Activated T-cell treated with anti-CD3 and anti-CD28 coated beads, Interleukin-2, amount 50 U/mL, for 4 hours (primary cell): ENCODE data around the gene PTPRB. TPM values are rescaled to one million over a fixed set of nuclear protein-coding genes. Genes with fewer than 3 reads are reported as not detected.

Source experiments
- ATAC-seq, 2 donors: fragments of 200-7000 bp; cut with Tn5 transposase; one replicate each; pipeline ENCODE4 v1.10.0; 2021
- DNase-seq: peaks from one replicate; pipeline ENCODE4 v3.0.0-alpha.2; 2020
- H3K27me3 Mint-ChIP-seq: one replicate; pipeline ENCODE4 v1.8.0; 2021; ENCODE audit warnings: low read depth, mixed read lengths
- H3K36me3 Mint-ChIP-seq: one replicate; pipeline ENCODE4 v1.8.0; 2022; ENCODE audit warnings: mixed read lengths; ENCODE audit not compliant: insufficient read depth
- H3K4me1 Mint-ChIP-seq: one replicate; pipeline ENCODE4 v1.8.0; 2021; ENCODE audit warnings: low read depth, mixed read lengths
- H3K4me3 Mint-ChIP-seq: one replicate; pipeline ENCODE4 v1.8.0; 2021; ENCODE audit warnings: mild to moderate bottlenecking, moderate library complexity, mixed read lengths
- H3K9me3 Mint-ChIP-seq: one replicate; pipeline ENCODE4 v1.8.0; 2021; ENCODE audit warnings: mixed read lengths
- total RNA-seq, 3 donors: library from RNA; stranded (reverse); gene quantifications; one replicate each; pipeline ENCODE4 v1.2.1, GENCODE V29; 2021

Gene PTPRB
- total RNA-seq, 3 donors from 2014 or later: 0.05 to 0.11 (median 0.05) TPM

DNA sequence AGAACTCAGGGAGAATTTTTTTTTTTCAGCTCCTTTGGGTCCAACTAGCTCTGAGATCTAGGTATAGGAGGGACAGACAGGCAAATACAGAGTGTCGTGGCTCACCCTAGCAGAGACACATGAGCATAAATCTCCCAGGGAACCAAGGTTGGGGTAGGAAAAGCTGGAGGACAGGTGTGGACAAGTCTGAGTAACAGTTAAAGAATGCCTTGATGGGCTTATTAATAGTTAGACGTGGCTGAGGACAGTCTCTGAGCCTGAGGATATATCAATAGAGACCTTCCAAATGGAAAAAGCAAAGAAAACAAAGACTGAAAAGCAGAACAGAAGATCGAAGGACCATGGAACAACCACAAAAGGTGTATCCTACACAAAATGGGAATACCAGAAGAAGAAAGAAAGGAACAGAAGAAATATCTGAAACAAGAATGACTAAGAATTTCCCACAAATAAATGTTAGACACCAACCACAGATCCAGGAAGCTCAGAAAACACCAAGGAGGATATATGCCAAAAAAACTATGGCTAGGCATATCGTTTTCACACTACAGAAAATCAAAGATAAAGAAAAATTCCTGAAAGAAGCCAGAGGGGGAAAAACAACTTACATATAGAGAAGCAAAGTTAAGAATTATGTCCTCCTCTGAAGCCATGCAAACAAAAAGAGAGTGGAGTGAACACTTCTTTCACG is 80.9 kb downstream of the PTPRB start:
- ATAC-seq: no peak
- no peaks in the 10 kb centered on the region for H3K4me1 Mint-ChIP-seq
- no peaks in the 10 kb centered on the region for H3K9me3 Mint-ChIP-seq
- H3K36me3 Mint-ChIP-seq: no peaks in the 10 kb centered on the region
- DNase-seq: no peak
- peaks cover 2% of the 10 kb centered on the region for H3K27me3 Mint-ChIP-seq
- H3K4me3 Mint-ChIP-seq: no peak overlapping the region

GRCh38 chr12:70555081-70555480 is 82.1 kb downstream of the PTPRB start:
- no peaks in the 10 kb centered on the region for H3K36me3 Mint-ChIP-seq
- peaks cover 5% of the 10 kb centered on the region for H3K27me3 Mint-ChIP-seq
- H3K9me3 Mint-ChIP-seq: no peaks in the 10 kb centered on the region
- no peak overlapping the region for H3K4me3 Mint-ChIP-seq
- DNase-seq: no peak
- ATAC-seq: no peak
- no peaks in the 10 kb centered on the region for H3K4me1 Mint-ChIP-seq

GRCh38 chr12:70553391-70553859 is 83.8 kb downstream of the PTPRB start:
- H3K4me3 Mint-ChIP-seq: no peak overlapping the region
- H3K36me3 Mint-ChIP-seq: no peaks in the 10 kb centered on the region
- peaks cover 5% of the 10 kb centered on the region for H3K27me3 Mint-ChIP-seq
- no peak for DNase-seq
- ATAC-seq: no peak
- no peaks in the 10 kb centered on the region for H3K9me3 Mint-ChIP-seq
- H3K4me1 Mint-ChIP-seq: no peaks in the 10 kb centered on the region

DNA sequence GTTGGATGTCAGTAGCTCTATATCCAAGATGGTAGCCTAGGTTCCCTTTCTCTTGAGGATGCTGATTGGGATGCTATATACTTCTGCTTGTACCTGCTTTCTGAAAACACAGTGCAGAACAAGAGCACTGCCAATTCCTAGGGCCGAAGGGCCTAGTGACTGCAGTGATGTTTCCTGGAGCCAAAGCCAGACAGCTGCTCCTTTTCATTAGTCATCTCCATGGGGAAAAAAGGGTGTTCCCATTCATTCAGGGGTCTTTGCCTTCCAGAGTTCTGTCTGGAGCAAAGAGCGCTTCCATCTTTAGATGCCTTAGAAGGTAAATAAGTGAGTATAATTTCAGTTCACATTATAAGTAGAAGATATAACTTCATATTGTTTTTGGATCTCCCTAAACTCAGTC is 85.5 kb downstream of the PTPRB start:
- no peaks in the 10 kb centered on the region for H3K4me1 Mint-ChIP-seq
- no peak for ATAC-seq
- no peaks in the 10 kb centered on the region for H3K36me3 Mint-ChIP-seq
- no peak overlapping the region for H3K4me3 Mint-ChIP-seq
- peaks cover 7% of the 10 kb centered on the region for H3K27me3 Mint-ChIP-seq
- no peaks in the 10 kb centered on the region for H3K9me3 Mint-ChIP-seq
- DNase-seq: no peak

- no peak for ATAC-seq
- no peak for DNase-seq
- Mint-ChIP-seq H3K9me3 (no peaks in the 10 kb centered on the region), H3K4me3 (no peak overlapping the region), H3K27me3 (peaks cover 9% of the 10 kb centered on the region), H3K4me1 (no peaks in the 10 kb centered on the region), H3K36me3 (no peaks in the 10 kb centered on the region)
These were observed 87.0 kb downstream of the PTPRB start for GRCh38 chr12:70550180-70550577.

- H3K4me3 Mint-ChIP-seq: no peak overlapping the region
- ATAC-seq (no peak), DNase-seq (no peak)
- no peaks in the 10 kb centered on the region for H3K36me3 Mint-ChIP-seq
- no peaks in the 10 kb centered on the region for H3K4me1 Mint-ChIP-seq
- no peaks in the 10 kb centered on the region for H3K9me3 Mint-ChIP-seq
- peaks cover 11% of the 10 kb centered on the region for H3K27me3 Mint-ChIP-seq
These were observed 87.7 kb downstream of the PTPRB start for GRCh38 chr12:70549340-70550179.

DNA sequence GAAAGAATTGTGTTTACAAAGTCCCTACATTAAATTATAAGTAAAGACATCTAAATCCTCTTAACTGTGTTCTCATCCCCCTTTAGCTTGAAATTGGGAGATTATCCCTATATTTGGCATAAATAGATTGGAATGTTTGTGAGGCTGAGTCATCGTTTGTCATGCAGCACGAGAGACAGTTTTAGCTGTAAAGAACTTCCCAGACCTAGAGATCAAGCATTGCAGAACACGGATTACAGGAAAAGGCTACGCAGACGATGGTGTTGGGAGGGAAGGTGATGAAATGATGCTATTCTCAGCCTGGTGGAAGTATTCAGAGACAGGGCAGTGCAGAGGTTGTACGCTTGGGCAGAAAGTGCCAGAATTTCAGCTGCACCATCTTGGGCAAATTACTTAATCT is 93.8 kb downstream of the PTPRB start:
- no peaks in the 10 kb centered on the region for H3K9me3 Mint-ChIP-seq
- ATAC-seq: no peak

GRCh38 chr12:70540996-70541395 is 96.2 kb downstream of the PTPRB start:
- DNase-seq (no peak), ATAC-seq (no peak)
- peaks cover 15% of the 10 kb centered on the region for H3K27me3 Mint-ChIP-seq
- no peak overlapping the region for H3K4me3 Mint-ChIP-seq
- H3K36me3 Mint-ChIP-seq: no peaks in the 10 kb centered on the region
- H3K4me1 Mint-ChIP-seq: no peaks in the 10 kb centered on the region
- H3K9me3 Mint-ChIP-seq: no peaks in the 10 kb centered on the region

More for the DNA sequence above, 93.8 kb downstream of the PTPRB start:
- Mint-ChIP-seq H3K36me3 (no peaks in the 10 kb centered on the region), H3K4me3 (no peak overlapping the region), H3K4me1 (no peaks in the 10 kb centered on the region), H3K27me3 (peaks cover 19% of the 10 kb centered on the region)
- no peak for DNase-seq

GRCh38 chr12:70536650-70537049 is 100.6 kb downstream of the PTPRB start:
- ATAC-seq (no peak), DNase-seq (no peak)
- no peak overlapping the region for H3K4me3 Mint-ChIP-seq
- no peaks in the 10 kb centered on the region for H3K36me3 Mint-ChIP-seq
- H3K27me3 Mint-ChIP-seq: peaks cover 4% of the 10 kb centered on the region
- no peaks in the 10 kb centered on the region for H3K9me3 Mint-ChIP-seq
- H3K4me1 Mint-ChIP-seq: no peaks in the 10 kb centered on the region

DNA sequence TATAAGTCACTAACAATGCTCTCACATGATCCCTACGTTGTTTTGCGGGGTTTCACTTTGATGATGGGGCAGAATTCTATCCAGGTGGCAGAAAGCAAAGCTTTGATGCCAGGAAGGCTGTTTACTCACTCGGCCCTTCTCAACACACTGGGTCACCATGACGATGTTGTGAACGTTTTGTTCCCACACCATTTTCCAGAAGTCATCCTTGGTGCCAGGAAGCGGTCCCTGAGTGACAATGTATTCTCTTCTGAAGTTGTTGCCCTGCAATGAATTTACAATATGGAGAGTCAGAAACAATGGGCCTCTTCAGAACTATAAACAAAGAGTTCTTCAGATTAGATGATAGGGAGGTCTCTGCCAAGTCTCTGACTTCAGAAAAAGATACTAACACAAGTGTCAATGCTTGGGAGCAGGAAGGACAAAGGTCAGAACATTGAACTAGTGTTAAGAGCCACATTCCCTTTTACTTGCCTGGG is 101.3 kb downstream of the PTPRB start:
- no peaks in the 10 kb centered on the region for H3K4me1 Mint-ChIP-seq

GRCh38 chr12:70534466-70534865 is 102.8 kb downstream of the PTPRB start:
- no peak overlapping the region for H3K4me3 Mint-ChIP-seq
- no peaks in the 10 kb centered on the region for H3K27me3 Mint-ChIP-seq
- ATAC-seq (no peak), DNase-seq (no peak)
- H3K4me1 Mint-ChIP-seq: no peaks in the 10 kb centered on the region
- no peaks in the 10 kb centered on the region for H3K36me3 Mint-ChIP-seq
- H3K9me3 Mint-ChIP-seq: no peaks in the 10 kb centered on the region

More for the DNA sequence above, 101.3 kb downstream of the PTPRB start:
- no peak for DNase-seq
- peaks cover 4% of the 10 kb centered on the region for H3K27me3 Mint-ChIP-seq
- H3K36me3 Mint-ChIP-seq: no peaks in the 10 kb centered on the region
- H3K4me3 Mint-ChIP-seq: no peak overlapping the region
- ATAC-seq: no peak
- H3K9me3 Mint-ChIP-seq: no peaks in the 10 kb centered on the region

DNA sequence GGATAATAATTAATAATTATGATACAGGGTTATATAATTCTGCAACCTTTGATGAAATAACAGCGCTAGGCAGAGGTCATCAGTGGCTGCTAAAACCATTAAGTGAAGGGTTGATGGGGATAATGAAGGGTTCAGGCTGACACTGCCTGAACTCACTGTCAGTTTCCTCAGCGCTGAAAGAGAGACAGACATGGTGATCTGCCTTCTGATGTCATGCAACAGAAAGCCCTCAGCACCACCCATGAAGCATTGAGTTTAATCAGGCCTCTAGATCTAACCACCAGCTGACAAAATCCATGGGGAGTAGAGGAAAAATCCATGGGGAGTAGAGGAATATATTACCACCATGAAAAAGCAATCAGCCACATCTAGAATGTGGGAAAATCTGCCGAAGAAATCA is 107.6 kb downstream of the PTPRB start:
- DNase-seq: no peak
- Mint-ChIP-seq H3K9me3 (no peaks in the 10 kb centered on the region), H3K4me1 (no peaks in the 10 kb centered on the region), H3K27me3 (peaks cover 3% of the 10 kb centered on the region), H3K36me3 (no peaks in the 10 kb centered on the region), H3K4me3 (no peak overlapping the region)
- no peak for ATAC-seq

DNA sequence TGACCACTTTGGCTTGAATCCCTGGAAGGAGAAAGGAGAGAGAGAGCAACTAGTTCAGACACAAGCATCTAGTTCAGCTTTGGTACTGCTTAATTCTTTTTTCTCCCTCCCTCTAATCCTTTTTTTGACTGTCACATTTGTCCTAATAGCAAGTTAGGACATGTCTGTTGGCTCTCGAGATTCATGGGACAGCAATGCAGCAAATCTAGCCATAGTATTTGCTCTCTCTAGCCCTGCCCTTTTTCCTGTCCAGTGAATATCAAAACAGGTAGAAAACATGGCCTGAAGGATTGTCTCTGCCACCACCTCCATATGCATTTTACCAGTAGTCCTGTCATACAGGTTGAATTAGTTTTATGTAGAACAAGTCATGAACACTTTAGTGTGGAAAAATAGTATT is 116.4 kb downstream of the PTPRB start:
- Mint-ChIP-seq H3K4me3 (no peak overlapping the region), H3K36me3 (no peaks in the 10 kb centered on the region), H3K4me1 (no peaks in the 10 kb centered on the region), H3K9me3 (no peaks in the 10 kb centered on the region), H3K27me3 (peaks cover 2% of the 10 kb centered on the region)
- no peak for DNase-seq
- ATAC-seq: no peak

GRCh38 chr12:70513426-70513825 is 123.8 kb downstream of the PTPRB start:
- no peak overlapping the region for H3K4me3 Mint-ChIP-seq
- no peaks in the 10 kb centered on the region for H3K4me1 Mint-ChIP-seq
- no peaks in the 10 kb centered on the region for H3K36me3 Mint-ChIP-seq
- peaks cover 2% of the 10 kb centered on the region for H3K27me3 Mint-ChIP-seq
- ATAC-seq (no peak), DNase-seq (no peak)
- peaks cover under 1% of the 10 kb centered on the region for H3K9me3 Mint-ChIP-seq

DNA sequence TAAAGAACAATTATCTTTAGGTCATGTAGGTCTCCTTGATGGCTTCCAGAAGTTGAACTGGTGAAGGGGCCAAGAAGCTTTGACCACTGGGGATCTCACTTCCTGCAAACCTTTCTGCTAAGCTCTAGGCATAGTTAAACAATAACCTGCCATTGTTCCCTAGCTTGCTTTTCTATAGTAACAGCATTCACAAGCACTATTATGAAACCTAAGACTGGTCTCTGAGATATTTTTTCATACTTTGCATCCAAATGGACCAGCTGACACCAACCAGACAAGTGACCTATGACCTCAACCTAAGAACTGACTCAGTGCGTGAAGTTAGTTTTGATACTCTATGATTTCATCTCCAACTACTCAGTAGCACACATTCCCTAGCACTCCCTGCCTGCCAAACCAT is 129.1 kb downstream of the PTPRB start:
- Mint-ChIP-seq H3K27me3 (peaks cover 5% of the 10 kb centered on the region), H3K36me3 (no peaks in the 10 kb centered on the region), H3K9me3 (peaks cover 5% of the 10 kb centered on the region), H3K4me3 (no peak overlapping the region), H3K4me1 (no peaks in the 10 kb centered on the region)
- no peak for DNase-seq
- ATAC-seq: no peak
